GM12891 (cell line): ENCODE data around the gene TMCO4.

Experiments used
- PAX5 ChIP-seq: IDR thresholded peaks from 2 replicates; pipeline ENCODE4 v1.6.1; 2011; ENCODE audit warnings: low read length, moderate library complexity, mild to moderate bottlenecking; ENCODE audit not compliant: insufficient read depth, severe bottlenecking
- POLR2A ChIP-seq: IDR thresholded peaks from 2 replicates; pipeline ENCODE4 v1.6.1; 2011; ENCODE audit warnings: low read depth, low read length, control low read depth
- POLR2AphosphoS5 ChIP-seq: IDR thresholded peaks from 2 replicates; pipeline ENCODE4 v1.6.1; 2011; ENCODE audit warnings: low read depth, low read length, control low read depth
- POU2F2 ChIP-seq: IDR thresholded peaks from 2 replicates; pipeline ENCODE4 v1.6.1; 2011; ENCODE audit warnings: low read depth, mild to moderate bottlenecking, control low read depth, low read length, moderate library complexity
- SPI1 ChIP-seq: IDR thresholded peaks from 2 replicates; pipeline ENCODE4 v1.6.1; 2011; ENCODE audit warnings: low read depth, low read length, control low read depth
- TAF1 ChIP-seq: IDR thresholded peaks from 2 replicates; pipeline ENCODE4 v1.6.1; 2011; ENCODE audit warnings: low read depth, low read length, control low read depth

DNA sequence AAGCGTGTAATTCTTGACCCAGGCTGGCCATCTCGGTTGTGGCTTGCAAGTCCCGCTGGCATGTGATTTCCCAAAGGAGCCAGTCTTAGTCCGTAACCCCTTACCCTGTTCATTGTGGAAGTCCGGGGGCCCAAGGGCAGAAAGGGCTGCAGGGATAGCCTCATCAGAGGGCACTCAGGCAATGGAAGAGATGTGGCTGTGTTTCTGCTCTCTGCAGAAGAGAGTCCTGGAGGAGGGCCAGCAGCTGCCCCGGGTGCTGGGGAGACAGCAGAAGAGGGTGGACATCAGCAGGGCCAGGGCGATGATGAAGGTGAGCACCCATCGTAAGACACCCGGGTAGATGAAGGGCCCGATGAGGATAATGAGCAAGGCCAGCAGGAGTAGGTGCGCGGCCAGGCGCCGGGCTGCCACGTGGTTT lies 14.5 kb upstream of the TMCO4 start:
- TF ChIP-seq POLR2AphosphoS5 (no peak), POLR2A (no peak), TAF1 (no peak), SPI1 (no peak), PAX5 (no peak), POU2F2 (no peak)
